ENCODE results near the gene GATA1.

The GATA1 gene

GRCh38 chrX:48784726-48785125 lies 1.7 kb upstream of the GATA1 start:
- TF ChIP-seq BACH2 (CRISPR knock-in tag; IDR thresholded peaks at IDR 0.05; ENCODE audit: borderline replicate concordance) (no peak), ZFP3 (CRISPR knock-in tag; IDR thresholded peaks at IDR 0.05) (no peak), CREB5 (CRISPR knock-in tag; IDR thresholded peaks at IDR 0.05; ENCODE audit: low read depth) (no peak), GLIS3 (CRISPR knock-in tag; IDR thresholded peaks at IDR 0.05) (no peak), ZNF565 (CRISPR knock-in tag; conservative IDR thresholded peaks at IDR 0.05; ENCODE audit: low read depth) (no peak), TOX (CRISPR knock-in tag; IDR thresholded peaks at IDR 0.05; ENCODE audit: borderline replicate concordance) (no peak), SNAI2 (CRISPR knock-in tag; IDR thresholded peaks at IDR 0.05) (no peak), TCF4 (CRISPR knock-in tag; IDR thresholded peaks at IDR 0.05; ENCODE audit: borderline replicate concordance) (no peak), TSHZ2 (CRISPR knock-in tag; IDR thresholded peaks at IDR 0.05) (no peak), ZC3H10 (CRISPR knock-in tag; IDR thresholded peaks at IDR 0.05) (no peak), RARB (CRISPR knock-in tag; IDR thresholded peaks at IDR 0.05) (no peak), OSR1 (CRISPR knock-in tag; IDR thresholded peaks at IDR 0.05) (no peak), ESRRG (CRISPR knock-in tag; IDR thresholded peaks at IDR 0.05) (no peak), ZNF8 (CRISPR knock-in tag; IDR thresholded peaks at IDR 0.05) (no peak), CSDC2 (CRISPR knock-in tag; IDR thresholded peaks at IDR 0.05) (no peak), ISL1 (CRISPR knock-in tag; IDR thresholded peaks at IDR 0.05) (no peak), ZNF70 (CRISPR knock-in tag; IDR thresholded peaks at IDR 0.05) (no peak)
- TF ChIP-seq, protein P1, sequence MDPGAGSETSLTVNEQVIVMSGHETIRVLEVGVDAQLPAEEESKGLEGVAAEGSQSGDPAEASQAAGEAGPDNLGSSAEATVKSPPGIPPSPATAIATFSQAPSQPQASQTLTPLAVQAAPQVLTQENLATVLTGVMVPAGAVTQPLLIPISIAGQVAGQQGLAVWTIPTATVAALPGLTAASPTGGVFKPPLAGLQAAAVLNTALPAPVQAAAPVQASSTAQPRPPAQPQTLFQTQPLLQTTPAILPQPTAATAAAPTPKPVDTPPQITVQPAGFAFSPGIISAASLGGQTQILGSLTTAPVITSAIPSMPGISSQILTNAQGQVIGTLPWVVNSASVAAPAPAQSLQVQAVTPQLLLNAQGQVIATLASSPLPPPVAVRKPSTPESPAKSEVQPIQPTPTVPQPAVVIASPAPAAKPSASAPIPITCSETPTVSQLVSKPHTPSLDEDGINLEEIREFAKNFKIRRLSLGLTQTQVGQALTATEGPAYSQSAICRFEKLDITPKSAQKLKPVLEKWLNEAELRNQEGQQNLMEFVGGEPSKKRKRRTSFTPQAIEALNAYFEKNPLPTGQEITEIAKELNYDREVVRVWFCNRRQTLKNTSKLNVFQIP (CRISPR knock-in tag; IDR thresholded peaks at IDR 0.05; ENCODE audit: borderline replicate concordance, low read depth) = no peak
- TF ChIP-seq, protein P2, sequence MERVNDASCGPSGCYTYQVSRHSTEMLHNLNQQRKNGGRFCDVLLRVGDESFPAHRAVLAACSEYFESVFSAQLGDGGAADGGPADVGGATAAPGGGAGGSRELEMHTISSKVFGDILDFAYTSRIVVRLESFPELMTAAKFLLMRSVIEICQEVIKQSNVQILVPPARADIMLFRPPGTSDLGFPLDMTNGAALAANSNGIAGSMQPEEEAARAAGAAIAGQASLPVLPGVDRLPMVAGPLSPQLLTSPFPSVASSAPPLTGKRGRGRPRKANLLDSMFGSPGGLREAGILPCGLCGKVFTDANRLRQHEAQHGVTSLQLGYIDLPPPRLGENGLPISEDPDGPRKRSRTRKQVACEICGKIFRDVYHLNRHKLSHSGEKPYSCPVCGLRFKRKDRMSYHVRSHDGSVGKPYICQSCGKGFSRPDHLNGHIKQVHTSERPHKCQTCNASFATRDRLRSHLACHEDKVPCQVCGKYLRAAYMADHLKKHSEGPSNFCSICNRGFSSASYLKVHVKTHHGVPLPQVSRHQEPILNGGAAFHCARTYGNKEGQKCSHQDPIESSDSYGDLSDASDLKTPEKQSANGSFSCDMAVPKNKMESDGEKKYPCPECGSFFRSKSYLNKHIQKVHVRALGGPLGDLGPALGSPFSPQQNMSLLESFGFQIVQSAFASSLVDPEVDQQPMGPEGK (CRISPR knock-in tag; IDR thresholded peaks at IDR 0.05; ENCODE audit: borderline replicate concordance) = no peak
- no peak for ATAC-seq

GRCh38 chrX:48785186-48785539 lies 1.2 kb upstream of the GATA1 start:
- no peak; the same call in 2 of the 3 replicates for ATAC-seq
- TF ChIP-seq, protein P1 (CRISPR knock-in tag; IDR thresholded peaks at IDR 0.05; ENCODE audit: borderline replicate concordance, low read depth) = no peak
- TF ChIP-seq TCF4 (CRISPR knock-in tag; IDR thresholded peaks at IDR 0.05; ENCODE audit: borderline replicate concordance) (no peak), CSDC2 (CRISPR knock-in tag; IDR thresholded peaks at IDR 0.05) (no peak), ZFP30 (CRISPR knock-in tag; IDR thresholded peaks at IDR 0.05) (no peak), GLIS3 (CRISPR knock-in tag; IDR thresholded peaks at IDR 0.05) (no peak), ISL1 (CRISPR knock-in tag; IDR thresholded peaks at IDR 0.05) (no peak), ZNF70 (CRISPR knock-in tag; IDR thresholded peaks at IDR 0.05) (no peak), SNAI2 (CRISPR knock-in tag; IDR thresholded peaks at IDR 0.05) (no peak), ZNF565 (CRISPR knock-in tag; conservative IDR thresholded peaks at IDR 0.05; ENCODE audit: low read depth) (no peak), ESRRG (CRISPR knock-in tag; IDR thresholded peaks at IDR 0.05) (no peak), ZC3H10 (CRISPR knock-in tag; IDR thresholded peaks at IDR 0.05) (no peak), OSR1 (CRISPR knock-in tag; IDR thresholded peaks at IDR 0.05) (no peak), ARNTL (CRISPR knock-in tag; IDR thresholded peaks at IDR 0.05; ENCODE audit: borderline replicate concordance, low read depth) (no peak), TSHZ2 (CRISPR knock-in tag; IDR thresholded peaks at IDR 0.05) (no peak), ZFP3 (CRISPR knock-in tag; IDR thresholded peaks at IDR 0.05) (no peak), CSRNP3 (CRISPR knock-in tag; IDR thresholded peaks at IDR 0.05) (no peak), BACH2 (CRISPR knock-in tag; IDR thresholded peaks at IDR 0.05; ENCODE audit: borderline replicate concordance) (no peak), CREB5 (CRISPR knock-in tag; IDR thresholded peaks at IDR 0.05; ENCODE audit: low read depth) (no peak), PPARA (CRISPR knock-in tag; IDR thresholded peaks at IDR 0.05; ENCODE audit: borderline replicate concordance) (no peak)

Measured in SK-N-SH treated with all-trans-retinoic acid at 6 μM for 48 hours (cell line).